HG02943 (cell line): ENCODE data around the gene POMT2.
"Not testable (repeated sequence)": the region's sequence is repeated elsewhere in the genome, so short reads cannot be mapped to it uniquely, and the experiment has no call there.

Source experiments
- ATAC-seq: cut with Tn5 transposase; IDR thresholded peaks from one replicate; pipeline ENCODE4 v1.9.1; 2021; ENCODE audit warnings: mild to moderate bottlenecking, low read depth, moderate library complexity; ENCODE audit not compliant: unreplicated experiment

Gene POMT2

GRCh38 chr14:77303417-77304156 is 17.1 kb downstream of the POMT2 start:
- no peak for ATAC-seq

- no peak for ATAC-seq
Observed at GRCh38 chr14:77302926-77303325, 17.8 kb downstream of the POMT2 start.

DNA sequence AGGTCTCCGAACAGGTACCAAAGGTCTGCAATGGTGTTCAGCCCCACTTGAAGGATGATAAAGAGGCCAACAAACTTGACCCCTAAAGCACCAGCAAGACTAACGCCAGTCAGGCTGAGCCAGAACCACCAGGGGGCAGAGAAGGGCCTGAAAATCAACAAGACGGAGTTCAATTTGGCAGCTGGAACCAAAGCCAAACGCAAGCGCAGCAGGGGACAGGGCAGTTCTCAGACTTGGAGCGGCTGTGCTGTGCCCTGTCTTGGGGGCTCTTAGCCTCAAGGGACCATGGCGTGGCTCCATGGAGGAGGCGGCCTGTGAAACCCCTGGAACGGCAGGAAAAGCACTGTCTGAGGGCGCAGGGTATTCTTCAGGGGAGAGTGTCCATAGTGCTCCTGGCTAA is 19.6 kb downstream of the POMT2 start:
- ATAC-seq: no peak

GRCh38 chr14:77299771-77300170 is 20.9 kb downstream of the POMT2 start:
- ATAC-seq: no peak

GRCh38 chr14:77296906-77297305 is 23.8 kb downstream of the POMT2 start:
- ATAC-seq: no peak

DNA sequence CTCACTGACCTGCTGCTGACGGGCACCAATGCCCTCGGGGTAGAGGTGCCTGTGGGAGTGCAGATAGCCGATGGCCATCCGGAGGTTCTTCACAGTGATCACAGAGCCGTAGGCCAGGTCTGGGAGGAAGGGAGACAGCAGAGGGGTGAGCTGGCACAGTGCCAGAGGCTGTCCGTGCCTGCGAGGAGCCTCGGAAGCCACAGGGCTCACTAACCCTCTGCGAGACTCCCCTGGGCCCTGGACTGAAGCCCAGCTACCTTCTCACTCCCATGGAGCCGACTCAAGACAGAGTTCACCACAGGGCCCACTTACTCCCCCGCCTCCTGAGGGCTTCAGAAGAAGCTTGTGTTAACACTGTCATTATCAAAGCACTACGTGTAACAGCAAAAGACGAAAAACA is 24.5 kb downstream of the POMT2 start:
- ATAC-seq: no peak

GRCh38 chr14:77290705-77291104 is 30.0 kb downstream of the POMT2 start:
- no peak for ATAC-seq

DNA sequence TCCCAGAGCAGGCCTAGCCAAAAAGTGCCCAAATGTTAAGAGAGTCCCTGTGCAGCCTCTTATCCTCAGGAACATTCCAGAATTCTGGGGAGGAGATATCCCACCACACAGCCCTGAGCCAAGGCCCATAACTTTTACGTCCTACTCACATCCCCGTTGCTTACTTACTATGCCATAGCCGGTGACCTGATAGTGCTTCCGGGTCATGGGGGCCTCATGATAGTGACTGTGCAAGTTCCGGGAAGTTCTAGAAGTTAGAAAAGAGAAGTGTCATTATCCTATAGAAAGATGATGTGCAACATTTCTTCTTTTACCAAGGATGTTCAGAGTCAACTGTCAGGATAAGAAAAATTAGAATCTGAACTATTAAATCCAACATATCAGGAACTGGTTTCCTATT is 34.1 kb downstream of the POMT2 start:
- ATAC-seq: no peak

- ATAC-seq: no peak
Observed at GRCh38 chr14:77284466-77284865, 36.2 kb downstream of the POMT2 start.

DNA sequence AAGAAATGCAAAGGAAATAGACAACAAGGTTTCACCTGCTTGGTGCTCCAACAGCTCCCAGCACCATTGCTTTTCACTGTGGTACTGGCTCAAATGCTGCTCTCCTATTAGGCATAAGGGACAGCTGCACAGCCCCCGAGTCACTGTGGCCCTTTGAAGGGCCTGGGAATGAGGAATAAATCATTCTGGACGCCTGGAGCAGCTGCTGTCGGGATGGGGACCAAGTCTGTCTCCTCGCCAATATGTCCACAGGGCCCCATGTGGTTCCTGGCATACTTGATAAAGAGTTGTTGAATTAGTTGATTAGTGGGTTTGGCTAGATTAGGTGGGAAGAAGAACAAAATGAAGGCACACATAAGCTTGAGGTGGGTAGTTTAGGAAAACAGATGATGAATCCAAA is 36.6 kb downstream of the POMT2 start:
- ATAC-seq: no peak

DNA sequence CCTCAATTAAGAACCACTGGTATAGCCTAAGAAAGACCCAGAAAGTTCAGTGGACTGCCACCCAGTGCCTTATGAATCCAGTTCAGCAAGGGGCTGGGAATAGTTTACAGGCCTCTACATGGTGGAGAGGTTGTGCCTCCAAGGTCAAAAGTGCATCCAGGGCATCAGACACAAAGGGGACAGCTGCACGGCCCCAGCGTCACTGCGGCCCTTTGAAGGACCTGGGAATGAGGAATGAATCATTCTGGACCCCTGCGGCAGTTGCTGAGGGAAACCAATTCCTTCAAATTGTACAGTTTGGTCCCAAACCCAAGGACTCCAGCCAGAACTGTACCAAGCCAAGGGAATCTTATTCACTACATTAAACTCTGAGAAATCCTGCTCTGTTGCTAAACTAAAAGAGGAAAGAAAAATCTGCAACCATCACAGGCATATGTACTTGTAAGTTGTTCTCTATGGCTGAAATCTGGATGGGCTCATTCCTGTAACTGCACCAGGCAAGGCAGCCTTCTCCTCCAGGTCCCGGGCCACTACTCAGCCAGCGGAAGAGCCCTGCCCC is 38.8 kb downstream of the POMT2 start:
- ATAC-seq: no peak

GRCh38 chr14:77280921-77281320 is 39.8 kb downstream of the POMT2 start:
- ATAC-seq: not testable (repeated sequence)

DNA sequence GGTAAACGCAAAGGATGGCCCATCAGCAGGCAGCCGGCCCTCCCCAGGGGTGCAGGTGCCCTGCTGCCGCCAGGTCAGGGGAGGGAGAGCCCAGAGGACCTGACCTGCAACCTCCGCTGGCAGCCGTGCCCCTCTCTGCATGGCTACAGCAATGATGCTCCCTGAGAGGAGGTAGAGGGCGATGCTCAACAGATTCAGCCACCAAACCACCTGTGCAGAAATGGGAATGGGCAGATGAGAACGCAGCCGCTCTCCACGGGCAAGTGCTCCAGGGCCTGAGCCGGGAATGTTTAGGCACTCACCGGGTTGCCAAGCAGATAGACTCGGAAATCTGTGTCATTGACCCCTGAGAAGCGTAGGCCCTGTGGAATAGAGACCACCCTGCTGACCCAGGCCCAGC is 41.0 kb downstream of the POMT2 start:
- no peak for ATAC-seq

DNA sequence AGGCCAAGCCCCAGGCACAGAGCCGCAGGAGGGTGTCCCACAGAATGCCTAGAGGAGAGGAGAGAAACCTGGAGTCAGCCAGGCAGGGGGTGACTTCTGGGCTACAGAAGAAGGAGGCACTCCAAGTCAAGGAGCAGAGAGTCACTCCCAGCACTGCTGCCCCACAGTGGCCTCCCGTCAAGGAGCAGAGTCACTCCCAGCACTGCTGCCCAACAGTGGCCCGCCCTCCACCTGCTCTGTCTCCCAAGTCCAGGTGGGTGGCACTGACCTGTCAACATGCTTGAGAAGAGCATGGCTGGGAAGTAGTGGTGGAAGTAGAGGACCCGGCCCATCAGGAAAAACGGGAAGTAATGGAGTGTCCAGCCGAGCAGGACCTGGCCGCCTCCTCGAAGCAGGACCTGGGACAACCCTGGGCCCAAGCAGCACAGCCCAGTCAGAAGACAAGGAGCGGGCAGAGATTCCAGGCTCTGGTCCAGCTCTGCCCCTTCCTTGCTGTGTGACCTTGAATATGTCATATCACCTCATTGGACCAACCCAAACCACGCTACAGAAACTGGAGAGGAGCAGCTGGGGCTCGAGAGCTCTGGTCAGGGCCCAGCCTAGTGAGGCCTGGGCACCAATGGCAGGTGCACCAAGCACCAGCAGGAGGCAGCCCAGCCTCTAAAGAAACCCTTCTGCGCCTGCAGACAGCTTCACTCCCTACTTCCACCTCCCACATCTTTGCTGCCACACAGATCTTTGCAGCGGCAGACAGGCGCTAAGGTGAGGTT is 42.0 kb downstream of the POMT2 start:
- ATAC-seq: no peak

DNA sequence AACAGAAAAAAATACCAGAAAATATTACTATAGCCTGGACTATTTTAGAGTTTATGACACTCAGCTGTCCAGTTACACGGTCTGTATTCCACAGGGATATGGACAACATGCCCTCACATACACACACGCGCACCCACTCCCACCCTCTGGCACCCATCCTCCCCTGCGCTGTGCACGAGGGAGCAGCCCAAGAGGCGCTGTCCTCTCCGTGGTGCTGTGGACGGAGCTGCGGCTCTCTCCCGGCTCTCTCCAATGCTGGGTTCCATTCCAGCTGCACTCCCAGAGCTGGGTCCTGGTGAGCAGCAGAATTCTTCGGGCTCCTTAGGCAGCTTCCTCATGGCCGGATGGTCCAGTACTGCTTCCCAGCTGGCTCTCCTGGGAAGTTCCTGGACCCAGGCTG is 43.7 kb downstream of the POMT2 start:
- ATAC-seq: no peak

GRCh38 chr14:77276295-77276935 is 44.3 kb downstream of the POMT2 start:
- no peak for ATAC-seq

DNA sequence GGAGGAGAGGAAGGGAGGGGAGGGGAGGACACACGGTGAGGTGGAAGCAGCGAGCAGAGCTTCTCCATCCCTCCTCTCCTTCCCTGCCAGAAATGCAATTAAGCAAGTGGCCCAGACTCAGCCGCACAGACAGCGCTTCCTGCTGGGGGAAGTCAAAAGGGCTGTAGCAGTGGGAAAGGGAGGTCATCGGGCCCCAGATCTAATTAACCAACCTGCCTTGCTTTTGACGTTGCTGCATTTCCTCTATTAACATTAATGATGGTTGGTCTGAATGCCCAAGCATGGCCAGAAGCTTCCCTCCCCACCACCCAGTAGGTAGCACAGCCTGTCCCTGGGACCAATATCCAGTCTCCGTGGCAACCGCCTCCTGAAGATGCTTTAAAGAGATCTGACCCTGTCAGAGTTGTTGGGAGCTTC is 45.1 kb downstream of the POMT2 start:
- no peak for ATAC-seq

- no peak for ATAC-seq
Observed at GRCh38 chr14:77275041-77275580, 45.6 kb downstream of the POMT2 start.

DNA sequence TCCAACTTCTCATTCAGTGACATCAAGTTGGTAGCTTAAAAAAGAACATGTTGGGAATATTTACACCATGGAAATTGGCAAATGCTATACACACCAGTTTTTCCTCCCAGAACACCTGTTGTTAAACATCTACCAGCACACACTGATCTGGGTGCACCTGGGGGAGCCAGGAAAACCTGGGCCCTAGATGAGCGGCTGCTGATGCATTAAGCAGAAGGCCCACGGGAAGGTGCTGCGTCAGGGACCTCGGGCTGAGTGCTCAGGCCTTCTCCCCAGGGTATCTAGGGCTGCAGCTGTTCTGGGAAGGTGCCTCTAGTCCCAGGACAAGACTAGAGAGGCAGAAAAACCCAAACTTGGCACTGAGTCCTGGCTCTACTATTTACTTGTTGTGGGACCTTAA is 46.9 kb downstream of the POMT2 start:
- ATAC-seq: no peak

GRCh38 chr14:77272261-77272660 is 48.4 kb downstream of the POMT2 start:
- ATAC-seq: no peak

DNA sequence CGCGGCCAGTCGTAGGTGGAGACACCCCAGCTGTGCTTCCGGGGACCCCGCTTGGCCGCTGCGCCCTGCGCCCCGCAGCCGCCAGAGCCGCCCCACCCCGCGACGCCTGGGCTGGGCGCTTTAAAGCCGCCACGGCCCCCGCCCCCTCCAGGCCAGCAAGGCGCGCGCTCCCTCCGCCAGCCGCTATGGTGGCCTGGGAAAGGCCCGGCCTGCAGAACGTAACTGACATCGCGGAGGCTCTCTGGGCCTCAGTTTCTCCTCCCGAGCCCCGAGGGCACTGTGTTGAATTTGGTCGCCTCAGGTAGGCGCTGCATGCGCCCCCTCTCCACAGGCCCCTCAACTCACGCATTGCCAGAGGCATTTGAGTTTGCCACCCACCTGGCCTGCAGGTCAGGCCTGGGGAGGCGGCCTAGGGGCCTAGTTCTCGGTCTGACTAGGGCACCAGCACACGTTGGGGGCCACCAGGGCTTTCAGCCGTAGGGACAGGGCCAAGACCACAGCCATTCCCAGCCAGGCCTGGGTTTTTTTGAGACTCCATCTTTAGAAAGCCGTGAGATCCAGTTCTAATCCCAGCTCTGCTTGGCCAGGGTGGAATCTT is 49.5 kb downstream of the POMT2 start, which contains the start of gene NGB:
TSS of gene NGB (minus strand) at position 94 of the 598 bp plus-strand sequence. CDS start 269 bp downstream, outside the sequence.
- no peak for ATAC-seq
